Activated CD4-positive, alpha-beta T cell treated with anti-CD3 and anti-CD28 coated beads for 1 hour (primary cell): Measurements from ENCODE around the gene KCTD15.

Source experiments
- DNase-seq: peaks from one replicate; pipeline ENCODE4 v3.0.0-alpha.2; 2020

Gene KCTD15

GRCh38 chr19:33798681-33799111 lies 2.0 kb downstream of the KCTD15 start:
- no peak for DNase-seq

DNA sequence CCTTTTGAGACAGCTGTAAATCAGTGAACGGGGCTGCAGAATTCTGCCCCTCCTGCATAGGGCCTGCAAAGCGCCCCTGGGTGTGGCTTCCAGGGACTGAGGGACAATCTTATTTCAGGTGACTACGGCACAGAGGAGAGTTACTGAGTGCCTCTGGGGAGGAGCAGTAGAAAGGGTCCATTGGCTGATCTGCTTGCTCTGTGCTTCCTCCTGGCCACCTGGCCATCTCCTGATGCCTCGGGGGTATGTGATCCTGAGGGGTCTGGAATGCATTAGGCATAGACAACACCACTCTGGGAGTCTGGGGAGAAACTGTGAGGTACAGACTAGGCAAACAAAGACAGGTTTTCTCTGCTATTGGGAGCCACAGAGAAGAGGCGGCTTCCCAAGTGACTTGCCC lies 2.8 kb downstream of the KCTD15 start:
- DNase-seq = no peak

DNA sequence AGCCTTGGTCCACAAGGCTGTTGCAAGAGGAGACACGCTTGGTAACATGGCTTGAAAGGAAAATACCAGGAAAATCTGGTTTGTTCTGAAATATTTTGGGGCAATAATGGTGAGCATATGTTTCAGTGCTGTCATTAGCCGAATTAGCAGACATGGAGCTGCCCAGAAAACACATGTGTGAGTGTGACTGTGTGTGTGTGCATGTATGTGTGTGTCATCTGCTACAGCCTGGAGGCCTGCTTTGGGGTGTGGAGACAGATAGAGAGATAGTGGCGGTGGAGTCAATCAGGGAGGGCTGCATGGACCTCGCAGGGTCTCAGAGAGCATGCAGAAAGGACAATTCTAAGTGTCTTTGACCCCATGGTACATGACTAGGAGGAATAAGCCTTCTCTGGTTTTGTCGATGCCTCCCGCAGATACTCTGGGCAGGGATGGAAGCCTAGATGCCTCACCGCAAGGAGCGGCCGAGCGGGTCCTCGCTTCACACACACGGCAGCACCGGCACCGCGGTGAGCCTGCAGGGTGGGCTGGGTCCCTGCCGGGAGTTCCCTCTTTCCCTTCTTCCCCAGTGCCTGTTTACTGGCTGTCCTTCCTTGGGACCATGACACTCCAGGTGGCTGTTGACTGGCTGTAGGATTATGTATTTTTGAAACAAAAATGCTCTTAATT lies 3.5 kb downstream of the KCTD15 start:
- no peak for DNase-seq

DNA sequence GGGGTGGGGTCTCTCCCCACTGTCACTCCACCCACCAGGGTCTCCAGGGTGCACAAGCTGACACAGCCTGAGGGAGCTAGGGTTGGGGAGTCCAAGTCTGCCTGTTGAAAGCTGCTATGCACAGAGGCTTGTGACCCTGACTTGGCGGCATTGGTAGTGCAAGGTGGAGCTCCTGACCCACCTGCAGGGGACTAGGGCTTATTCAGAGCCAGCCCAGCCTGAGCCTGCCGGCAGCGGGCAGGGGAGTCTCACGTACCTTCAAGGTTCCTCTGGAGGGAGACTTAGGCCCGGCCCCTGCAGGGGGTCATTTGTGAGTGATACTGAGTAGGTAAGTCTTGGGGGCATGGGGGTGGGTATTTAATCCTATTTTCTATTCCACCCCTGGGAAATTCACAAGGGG lies 4.7 kb downstream of the KCTD15 start:
- no peak for DNase-seq

- DNase-seq = no peak
Measured at GRCh38 chr19:33802001-33802400, 5.3 kb downstream of the KCTD15 start.

DNA sequence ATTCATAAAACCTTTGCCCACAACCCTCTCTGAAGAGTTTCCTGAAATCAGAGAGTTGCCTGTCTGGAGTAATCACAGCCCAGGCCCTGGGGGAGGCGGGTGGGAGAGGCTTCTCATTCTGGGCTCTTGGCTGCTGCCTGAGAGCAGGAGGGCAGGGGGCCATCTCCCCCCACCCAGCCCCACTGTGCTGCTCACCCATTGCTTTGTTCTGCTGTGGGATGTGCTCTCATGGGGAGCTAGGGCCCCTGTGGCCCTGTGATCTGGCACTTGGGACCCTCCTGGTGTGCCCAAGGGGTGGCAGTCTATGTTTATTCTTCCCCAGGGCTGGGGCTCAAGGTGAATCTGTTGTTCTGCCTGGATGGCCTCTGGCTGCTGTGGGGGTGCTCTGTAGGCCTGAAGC lies 6.1 kb downstream of the KCTD15 start:
- DNase-seq = no peak

DNA sequence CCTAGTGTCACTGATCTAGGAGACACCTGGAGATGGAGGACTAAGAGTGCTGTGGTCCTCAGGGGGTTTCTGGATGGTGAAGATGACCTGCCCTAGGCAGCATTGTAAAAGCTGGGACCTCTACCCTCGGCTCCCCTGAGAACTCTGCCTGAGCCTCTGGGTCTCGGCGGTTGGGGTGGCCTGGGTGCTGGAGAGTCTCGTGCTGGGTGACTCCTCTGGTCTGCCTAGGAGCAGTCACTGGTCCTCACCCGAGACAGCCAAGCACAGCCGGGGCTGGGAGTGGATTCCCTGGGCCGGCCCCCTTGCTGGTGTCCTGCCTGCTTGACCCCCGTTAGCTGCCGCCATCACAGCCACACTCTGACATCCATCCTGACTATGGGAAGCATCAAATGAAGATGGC lies 6.7 kb downstream of the KCTD15 start:
- no peak for DNase-seq

DNA sequence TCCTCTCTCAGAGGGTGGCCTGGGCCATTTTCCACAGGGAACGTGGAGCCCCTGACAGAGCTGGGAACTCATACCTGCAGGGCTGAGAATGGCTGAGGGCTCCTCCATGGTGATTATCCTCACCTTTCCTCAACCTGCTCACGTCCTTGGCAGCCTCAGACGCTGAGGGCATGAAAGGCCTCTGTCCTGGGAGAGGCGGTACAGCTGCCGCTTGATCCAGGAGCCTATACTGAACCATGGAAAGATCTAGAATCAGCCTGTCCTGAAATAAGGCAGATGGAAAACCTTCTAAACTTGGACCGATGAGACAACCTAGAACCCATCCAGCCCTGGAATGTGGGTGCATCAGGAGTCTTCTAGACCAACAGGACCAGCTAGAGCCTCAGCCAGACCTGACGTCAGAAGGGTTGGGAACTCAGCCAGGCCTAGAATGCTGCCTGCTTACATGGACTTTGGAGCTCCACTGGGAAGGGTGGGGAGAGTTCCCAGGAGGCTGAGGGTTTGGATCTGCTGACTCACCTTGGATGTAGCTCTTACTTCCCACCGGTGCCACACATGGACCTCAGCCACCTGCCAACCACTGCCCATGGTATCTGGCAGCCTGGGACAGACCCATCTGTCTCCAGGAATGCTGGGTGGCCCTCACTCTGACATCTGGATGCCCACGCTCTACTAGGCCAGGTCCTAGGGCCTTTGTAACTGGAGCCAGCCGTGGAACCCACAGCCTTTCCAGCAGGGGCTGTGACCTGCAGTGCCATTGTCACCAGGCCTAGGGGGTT lies 7.5 kb downstream of the KCTD15 start:
- DNase-seq = no peak

DNA sequence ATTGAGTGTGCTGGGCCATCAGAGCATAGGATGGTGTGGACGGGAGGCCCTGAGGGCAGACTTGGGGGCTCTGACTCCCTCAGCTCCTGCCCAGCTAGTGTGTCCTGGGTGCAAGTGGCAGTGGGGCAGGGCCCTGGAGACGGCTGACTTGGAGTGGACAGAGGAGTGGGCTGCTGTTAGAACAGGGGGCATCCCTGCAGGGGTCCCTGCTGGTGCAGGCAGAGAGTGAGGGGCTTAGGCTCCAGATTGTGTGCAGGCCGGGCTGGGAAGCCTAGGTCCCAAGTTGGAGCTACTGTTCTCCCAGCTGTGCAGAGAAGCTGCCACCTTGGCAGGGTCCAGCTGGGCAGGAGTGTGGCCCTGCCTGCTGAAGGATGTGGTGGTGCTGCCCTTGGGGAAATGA lies 8.6 kb downstream of the KCTD15 start:
- no peak for DNase-seq

DNA sequence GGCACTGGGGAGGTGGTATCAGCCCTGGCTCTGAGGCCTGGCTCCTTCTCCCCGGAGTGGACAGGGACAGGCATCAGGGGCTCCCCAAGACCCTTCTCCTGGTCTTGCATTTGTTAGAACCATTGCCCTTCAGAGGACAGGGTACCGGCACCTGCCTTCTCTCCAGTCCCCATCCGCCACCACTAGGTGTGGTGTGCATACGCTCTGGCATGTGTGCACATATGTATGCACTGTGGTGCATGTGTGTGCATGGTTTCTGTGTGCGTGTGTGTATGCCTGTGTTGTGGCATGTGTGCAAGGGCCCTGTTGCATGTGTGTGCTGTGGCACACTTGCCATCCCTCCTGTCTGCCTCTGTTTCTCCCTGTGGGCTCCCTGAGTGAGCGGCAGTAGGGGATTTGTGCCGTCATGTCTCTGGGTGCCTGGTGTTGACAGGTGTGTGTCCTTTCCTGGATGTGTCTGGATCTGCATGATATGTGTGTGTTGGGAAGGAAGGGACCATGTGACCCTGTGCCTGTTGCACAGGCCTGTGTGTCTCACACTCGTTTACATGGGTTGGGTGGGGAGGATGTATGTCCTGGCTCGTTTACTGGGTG lies 9.3 kb downstream of the KCTD15 start:
- no peak for DNase-seq

DNA sequence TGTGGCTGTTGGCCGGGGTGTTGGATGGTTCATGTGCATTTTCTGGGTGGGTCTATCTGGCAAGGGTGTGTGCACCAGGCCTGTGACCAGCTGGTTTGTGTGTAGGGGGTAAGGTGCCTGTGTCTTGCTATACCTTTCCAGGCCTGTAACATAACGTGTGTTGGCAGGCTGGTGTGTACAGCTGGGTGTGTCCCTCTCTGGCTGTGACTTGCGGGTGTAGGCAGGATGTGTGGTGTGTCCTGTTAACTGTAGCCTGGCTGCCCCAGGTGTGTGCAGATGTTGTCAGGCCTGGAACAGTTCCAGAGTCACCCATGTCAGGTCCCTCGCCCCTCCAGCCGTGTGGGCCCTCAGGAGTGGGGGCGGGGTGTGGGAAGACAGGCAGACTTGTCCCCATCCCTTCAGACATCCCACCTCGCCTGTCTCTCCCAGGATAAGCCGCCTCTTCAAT lies 9.8 kb downstream of the KCTD15 start:
- DNase-seq = no peak

- no peak for DNase-seq
Measured at GRCh38 chr19:33808399-33808798, 11.7 kb downstream of the KCTD15 start.

DNA sequence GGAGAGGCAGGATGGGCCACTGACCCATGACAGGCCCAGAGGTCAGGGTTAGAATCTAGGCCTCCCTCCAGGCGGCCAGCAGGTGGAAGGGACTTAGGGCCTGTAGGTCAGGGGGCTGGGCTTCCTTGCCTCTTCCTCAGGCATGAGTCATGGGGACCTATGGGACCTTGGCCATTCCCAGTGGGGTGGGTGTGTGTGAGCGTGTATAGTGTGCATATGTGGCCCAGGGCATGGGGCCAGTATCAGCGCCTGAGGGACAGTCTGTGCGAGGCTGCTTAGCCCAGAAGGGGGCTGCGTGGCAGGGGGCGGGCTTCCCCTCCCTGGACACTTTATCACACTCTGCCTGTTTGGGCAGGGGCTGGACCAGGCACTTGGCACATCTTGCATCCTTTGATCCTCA lies 13.3 kb downstream of the KCTD15 start:
- no peak for DNase-seq

GRCh38 chr19:33810821-33811220 lies 14.2 kb downstream of the KCTD15 start:
- DNase-seq = no peak

DNA sequence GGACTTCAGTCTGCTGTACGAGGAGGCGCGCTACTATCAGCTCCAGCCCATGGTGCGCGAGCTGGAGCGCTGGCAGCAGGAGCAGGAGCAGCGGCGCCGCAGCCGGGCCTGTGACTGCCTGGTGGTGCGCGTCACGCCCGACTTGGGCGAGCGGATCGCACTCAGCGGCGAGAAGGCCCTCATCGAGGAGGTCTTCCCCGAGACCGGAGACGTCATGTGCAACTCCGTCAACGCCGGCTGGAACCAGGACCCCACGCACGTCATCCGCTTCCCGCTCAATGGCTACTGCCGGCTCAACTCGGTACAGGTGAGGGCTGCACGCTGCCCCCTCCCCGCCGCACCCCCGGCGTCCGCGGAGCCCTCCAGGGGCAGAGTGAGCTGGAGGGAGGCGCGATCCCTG lies 14.6 kb downstream of the KCTD15 start:
- no peak for DNase-seq

DNA sequence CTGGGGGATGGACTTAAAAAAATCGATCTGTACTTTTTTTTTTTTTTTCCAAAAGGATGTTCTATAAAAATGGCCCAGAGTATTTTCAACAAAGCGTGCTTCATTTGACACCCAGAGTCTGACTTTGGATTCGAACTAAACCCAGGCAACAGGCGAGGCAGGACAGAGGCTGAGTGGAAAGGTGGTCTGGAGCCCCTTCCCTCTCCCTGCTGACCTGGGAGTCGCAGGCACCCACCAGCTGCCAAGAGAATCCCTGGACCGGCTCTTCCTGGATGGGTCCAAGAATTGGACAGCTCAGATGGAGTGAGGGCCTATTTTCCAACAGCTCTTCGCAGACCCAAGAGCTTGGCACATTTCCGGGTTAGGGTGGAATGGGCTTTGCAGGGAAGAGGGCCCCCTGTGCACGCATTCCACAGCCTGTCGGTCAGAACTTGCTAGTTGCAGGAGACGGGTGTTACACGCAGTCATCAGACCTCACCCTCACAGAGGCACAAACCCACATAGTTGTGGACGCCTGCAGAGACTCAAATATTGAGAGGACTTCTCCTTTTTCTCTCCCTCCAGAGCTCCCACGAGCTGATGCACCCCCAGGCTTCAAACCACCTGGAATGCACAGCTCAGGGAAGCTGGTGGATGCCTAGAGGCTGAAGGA lies 15.2 kb downstream of the KCTD15 start:
- no peak for DNase-seq

GRCh38 chr19:33812388-33813330 lies 16.0 kb downstream of the KCTD15 start:
- DNase-seq = no peak

- DNase-seq = no peak
Measured at GRCh38 chr19:33813391-33814101, 16.9 kb downstream of the KCTD15 start.

- no peak for DNase-seq
Measured at GRCh38 chr19:33814181-33815165, 17.8 kb downstream of the KCTD15 start.
